ENCODE measurements around the gene MZB1. TPM values are rescaled to one million over a fixed set of nuclear protein-coding genes. Genes with fewer than 3 reads are reported as not detected.

The MZB1 gene
- total RNA-seq, 1 experiment from 2014 or later: 1.1 TPM

GRCh38 chr5:139416651-139417050, 26.9 kb upstream of the MZB1 start:
- POLR2A ChIA-PET: no interaction called here
- Mint-ChIP-seq H3K4me1 (peaks cover 9% of the 10 kb centered on the region), H3K4me3 (no peak overlapping the region), H3K9me3 (no peaks in the 10 kb centered on the region), H3K27me3 (ENCODE audit: low read depth) (no peaks in the 10 kb centered on the region; the same call in 1 of the 2 replicates), H3K27ac (no peak overlapping the region), H3K36me3 (peaks cover 13% of the 10 kb centered on the region)
- CTCF ChIA-PET: interaction anchor here (9.6 kb wide), 1 partner anchor 99 kb away, joined by 208 read pairs; no protein-coding TSS in a partner anchor
- no peak for TF ChIP-seq ZNF121 (CRISPR knock-in tag; IDR thresholded peaks at IDR 0.05)
- TF ChIP-seq PRRX2 (CRISPR knock-in tag; IDR thresholded peaks at IDR 0.05): no peak
- TF ChIP-seq ZNF219 (CRISPR knock-in tag; IDR thresholded peaks at IDR 0.05; ENCODE audit: borderline replicate concordance): no peak
- no peak for TF ChIP-seq CREM (CRISPR knock-in tag; IDR thresholded peaks at IDR 0.05)
- no peak for TF ChIP-seq HMGXB4 (CRISPR knock-in tag; IDR thresholded peaks at IDR 0.05)
- TF ChIP-seq ZNF396 (CRISPR knock-in tag; IDR thresholded peaks at IDR 0.05; ENCODE audit: borderline replicate concordance): no peak
- TF ChIP-seq ESRRA (CRISPR knock-in tag; IDR thresholded peaks at IDR 0.05; ENCODE audit: borderline replicate concordance): no peak
- TF ChIP-seq SMAD3 (CRISPR knock-in tag; IDR thresholded peaks at IDR 0.05; ENCODE audit: borderline replicate concordance): no peak
- TF ChIP-seq, protein P1, sequence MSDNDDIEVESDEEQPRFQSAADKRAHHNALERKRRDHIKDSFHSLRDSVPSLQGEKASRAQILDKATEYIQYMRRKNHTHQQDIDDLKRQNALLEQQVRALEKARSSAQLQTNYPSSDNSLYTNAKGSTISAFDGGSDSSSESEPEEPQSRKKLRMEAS (CRISPR knock-in tag; IDR thresholded peaks at IDR 0.05): no peak
- TF ChIP-seq, protein P2, sequence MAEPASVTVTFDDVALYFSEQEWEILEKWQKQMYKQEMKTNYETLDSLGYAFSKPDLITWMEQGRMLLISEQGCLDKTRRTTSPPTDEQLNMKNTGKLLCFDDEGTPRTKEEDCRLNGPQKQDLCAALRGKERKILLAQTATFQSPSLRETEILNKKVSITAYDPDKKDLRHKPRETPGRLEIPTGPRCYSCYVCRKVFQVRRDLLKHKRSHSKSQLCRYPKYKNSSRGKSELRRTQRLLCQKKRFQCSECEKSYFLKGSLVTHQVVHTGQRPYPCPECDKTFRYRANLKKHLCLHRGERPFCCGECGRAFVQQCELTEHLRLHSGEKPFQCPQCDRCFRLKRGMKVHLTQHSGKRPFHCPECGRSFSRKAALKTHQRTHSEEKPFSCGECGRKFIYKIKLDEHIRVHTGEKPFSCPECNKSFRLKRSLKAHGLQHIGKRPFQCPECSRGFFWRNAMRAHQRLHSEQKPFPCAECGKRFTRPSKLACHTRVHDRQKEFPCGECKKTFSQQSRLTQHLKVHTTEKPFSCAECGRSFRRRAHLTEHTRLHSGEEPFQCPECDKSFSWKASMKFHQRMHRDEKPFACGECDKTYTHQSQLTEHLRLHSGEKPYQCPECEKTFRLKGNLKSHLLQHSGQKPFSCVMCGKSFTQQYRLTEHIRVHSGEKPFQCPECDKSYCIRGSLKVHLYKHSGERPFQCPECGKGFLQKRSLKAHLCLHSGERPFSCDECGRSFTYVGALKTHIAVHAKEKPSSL (CRISPR knock-in tag; conservative IDR thresholded peaks at IDR 0.05): no peak
- TF ChIP-seq, protein P3, sequence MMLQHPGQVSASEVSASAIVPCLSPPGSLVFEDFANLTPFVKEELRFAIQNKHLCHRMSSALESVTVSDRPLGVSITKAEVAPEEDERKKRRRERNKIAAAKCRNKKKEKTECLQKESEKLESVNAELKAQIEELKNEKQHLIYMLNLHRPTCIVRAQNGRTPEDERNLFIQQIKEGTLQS (CRISPR knock-in tag; conservative IDR thresholded peaks at IDR 0.05): no peak
- no peak for TF ChIP-seq GABPB1 (CRISPR knock-in tag; IDR thresholded peaks at IDR 0.05)
- no peak for TF ChIP-seq CTCF (IDR thresholded peaks at IDR 0.05)
- TF ChIP-seq, protein P4, sequence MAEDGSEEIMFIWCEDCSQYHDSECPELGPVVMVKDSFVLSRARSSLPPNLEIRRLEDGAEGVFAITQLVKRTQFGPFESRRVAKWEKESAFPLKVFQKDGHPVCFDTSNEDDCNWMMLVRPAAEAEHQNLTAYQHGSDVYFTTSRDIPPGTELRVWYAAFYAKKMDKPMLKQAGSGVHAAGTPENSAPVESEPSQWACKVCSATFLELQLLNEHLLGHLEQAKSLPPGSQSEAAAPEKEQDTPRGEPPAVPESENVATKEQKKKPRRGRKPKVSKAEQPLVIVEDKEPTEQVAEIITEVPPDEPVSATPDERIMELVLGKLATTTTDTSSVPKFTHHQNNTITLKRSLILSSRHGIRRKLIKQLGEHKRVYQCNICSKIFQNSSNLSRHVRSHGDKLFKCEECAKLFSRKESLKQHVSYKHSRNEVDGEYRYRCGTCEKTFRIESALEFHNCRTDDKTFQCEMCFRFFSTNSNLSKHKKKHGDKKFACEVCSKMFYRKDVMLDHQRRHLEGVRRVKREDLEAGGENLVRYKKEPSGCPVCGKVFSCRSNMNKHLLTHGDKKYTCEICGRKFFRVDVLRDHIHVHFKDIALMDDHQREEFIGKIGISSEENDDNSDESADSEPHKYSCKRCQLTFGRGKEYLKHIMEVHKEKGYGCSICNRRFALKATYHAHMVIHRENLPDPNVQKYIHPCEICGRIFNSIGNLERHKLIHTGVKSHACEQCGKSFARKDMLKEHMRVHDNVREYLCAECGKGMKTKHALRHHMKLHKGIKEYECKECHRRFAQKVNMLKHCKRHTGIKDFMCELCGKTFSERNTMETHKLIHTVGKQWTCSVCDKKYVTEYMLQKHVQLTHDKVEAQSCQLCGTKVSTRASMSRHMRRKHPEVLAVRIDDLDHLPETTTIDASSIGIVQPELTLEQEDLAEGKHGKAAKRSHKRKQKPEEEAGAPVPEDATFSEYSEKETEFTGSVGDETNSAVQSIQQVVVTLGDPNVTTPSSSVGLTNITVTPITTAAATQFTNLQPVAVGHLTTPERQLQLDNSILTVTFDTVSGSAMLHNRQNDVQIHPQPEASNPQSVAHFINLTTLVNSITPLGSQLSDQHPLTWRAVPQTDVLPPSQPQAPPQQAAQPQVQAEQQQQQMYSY (CRISPR knock-in tag; IDR thresholded peaks at IDR 0.05): no peak
- no peak for ATAC-seq
- no peak for DNase-seq (ENCODE audit: low spot score)

DNA sequence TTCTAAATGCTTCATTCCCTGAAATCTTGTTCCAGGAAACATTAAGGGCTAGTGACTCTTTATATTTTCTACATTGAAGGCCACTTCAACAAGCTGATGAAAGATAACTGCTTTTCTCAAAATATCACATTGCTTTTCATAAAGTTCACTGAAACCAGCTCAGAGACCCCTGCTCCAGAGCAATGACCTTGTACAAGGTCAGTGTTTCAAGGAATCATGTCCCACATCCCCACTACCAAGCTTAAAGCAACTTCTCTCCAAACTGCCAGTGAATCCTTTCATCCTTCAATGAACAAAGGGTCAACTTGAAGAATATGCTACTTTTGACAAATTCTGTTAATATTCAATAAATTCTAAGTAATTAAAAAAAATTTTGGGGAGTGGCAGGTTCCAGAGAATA, 26.2 kb upstream of the MZB1 start:
- POLR2A ChIA-PET: no interaction called here
- TF ChIP-seq KAT7 (CRISPR knock-in tag; IDR thresholded peaks at IDR 0.05; ENCODE audit: borderline replicate concordance): no peak
- no peak for TF ChIP-seq ZNF121 (CRISPR knock-in tag; IDR thresholded peaks at IDR 0.05)
- TF ChIP-seq, protein P5, sequence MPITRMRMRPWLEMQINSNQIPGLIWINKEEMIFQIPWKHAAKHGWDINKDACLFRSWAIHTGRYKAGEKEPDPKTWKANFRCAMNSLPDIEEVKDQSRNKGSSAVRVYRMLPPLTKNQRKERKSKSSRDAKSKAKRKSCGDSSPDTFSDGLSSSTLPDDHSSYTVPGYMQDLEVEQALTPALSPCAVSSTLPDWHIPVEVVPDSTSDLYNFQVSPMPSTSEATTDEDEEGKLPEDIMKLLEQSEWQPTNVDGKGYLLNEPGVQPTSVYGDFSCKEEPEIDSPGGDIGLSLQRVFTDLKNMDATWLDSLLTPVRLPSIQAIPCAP (CRISPR knock-in tag; IDR thresholded peaks at IDR 0.05): no peak
- TF ChIP-seq NFE2L1 (CRISPR knock-in tag; IDR thresholded peaks at IDR 0.05): no peak
- TF ChIP-seq ZNF671 (CRISPR knock-in tag; IDR thresholded peaks at IDR 0.05): no peak
- no peak for TF ChIP-seq JAZF1 (CRISPR knock-in tag; IDR thresholded peaks at IDR 0.05)
- TF ChIP-seq, protein P6, sequence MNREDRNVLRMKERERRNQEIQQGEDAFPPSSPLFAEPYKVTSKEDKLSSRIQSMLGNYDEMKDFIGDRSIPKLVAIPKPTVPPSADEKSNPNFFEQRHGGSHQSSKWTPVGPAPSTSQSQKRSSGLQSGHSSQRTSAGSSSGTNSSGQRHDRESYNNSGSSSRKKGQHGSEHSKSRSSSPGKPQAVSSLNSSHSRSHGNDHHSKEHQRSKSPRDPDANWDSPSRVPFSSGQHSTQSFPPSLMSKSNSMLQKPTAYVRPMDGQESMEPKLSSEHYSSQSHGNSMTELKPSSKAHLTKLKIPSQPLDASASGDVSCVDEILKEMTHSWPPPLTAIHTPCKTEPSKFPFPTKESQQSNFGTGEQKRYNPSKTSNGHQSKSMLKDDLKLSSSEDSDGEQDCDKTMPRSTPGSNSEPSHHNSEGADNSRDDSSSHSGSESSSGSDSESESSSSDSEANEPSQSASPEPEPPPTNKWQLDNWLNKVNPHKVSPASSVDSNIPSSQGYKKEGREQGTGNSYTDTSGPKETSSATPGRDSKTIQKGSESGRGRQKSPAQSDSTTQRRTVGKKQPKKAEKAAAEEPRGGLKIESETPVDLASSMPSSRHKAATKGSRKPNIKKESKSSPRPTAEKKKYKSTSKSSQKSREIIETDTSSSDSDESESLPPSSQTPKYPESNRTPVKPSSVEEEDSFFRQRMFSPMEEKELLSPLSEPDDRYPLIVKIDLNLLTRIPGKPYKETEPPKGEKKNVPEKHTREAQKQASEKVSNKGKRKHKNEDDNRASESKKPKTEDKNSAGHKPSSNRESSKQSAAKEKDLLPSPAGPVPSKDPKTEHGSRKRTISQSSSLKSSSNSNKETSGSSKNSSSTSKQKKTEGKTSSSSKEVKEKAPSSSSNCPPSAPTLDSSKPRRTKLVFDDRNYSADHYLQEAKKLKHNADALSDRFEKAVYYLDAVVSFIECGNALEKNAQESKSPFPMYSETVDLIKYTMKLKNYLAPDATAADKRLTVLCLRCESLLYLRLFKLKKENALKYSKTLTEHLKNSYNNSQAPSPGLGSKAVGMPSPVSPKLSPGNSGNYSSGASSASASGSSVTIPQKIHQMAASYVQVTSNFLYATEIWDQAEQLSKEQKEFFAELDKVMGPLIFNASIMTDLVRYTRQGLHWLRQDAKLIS (CRISPR knock-in tag; IDR thresholded peaks at IDR 0.05; ENCODE audit: borderline replicate concordance): no peak
- Mint-ChIP-seq H3K4me3 (no peak overlapping the region), H3K36me3 (peaks cover 13% of the 10 kb centered on the region), H3K9me3 (no peaks in the 10 kb centered on the region), H3K27ac (no peak overlapping the region), H3K27me3 (ENCODE audit: low read depth) (no peaks in the 10 kb centered on the region; the same call in 1 of the 2 replicates), H3K4me1 (peaks cover 9% of the 10 kb centered on the region)
- CTCF ChIA-PET: interaction anchor here (0.6 kb wide), 1 partner anchor 139 kb away, joined by 3 read pairs; no protein-coding TSS in a partner anchor
- DNase-seq (ENCODE audit: low spot score) (no peak), ATAC-seq (no peak)

Data from WTC11 (cell line).